GM12878 (cell line): Measurements from ENCODE around the gene SLC2A1. TPM values are rescaled to one million over a fixed set of nuclear protein-coding genes. Genes with fewer than 3 reads are reported as not detected.
A peak's percentile ranks its signal among the peaks of the same experiment; 100 is the strongest.

ENCODE experiments used
- ASH2L ChIP-seq: fragments of 300-600, 200-600 bp; sonication (generic); IDR thresholded peaks from 2 replicates; pipeline ENCODE4 v1.6.1; 2017; ENCODE audit warnings: low read depth, mild to moderate bottlenecking, borderline replicate concordance
- ATF2 ChIP-seq: IDR thresholded peaks from 2 replicates; pipeline ENCODE4 v1.6.1; 2012; ENCODE audit warnings: low read length, inconsistent platforms
- CHD1 ChIP-seq: IDR thresholded peaks from 2 replicates; pipeline ENCODE4 v1.6.1; 2012; ENCODE audit warnings: low read depth, low read length, improper control_type of control experiment
- CHD2 ChIP-seq: IDR thresholded peaks from 2 replicates; pipeline ENCODE4 v1.6.1; 2011; ENCODE audit warnings: low read depth, low read length, improper control_type of control experiment, borderline replicate concordance
- CREM ChIP-seq: IDR thresholded peaks from 2 replicates; pipeline ENCODE4 v1.6.1; 2014; ENCODE audit warnings: antibody characterized with exemption, low read depth
- DPF2 ChIP-seq: fragments of 450-650 bp; IDR thresholded peaks from 2 replicates; pipeline ENCODE4 v1.6.1; 2017; ENCODE audit warnings: mild to moderate bottlenecking
- GABPA ChIP-seq: IDR thresholded peaks from 2 replicates; pipeline ENCODE4 v1.6.1; 2014; ENCODE audit warnings: antibody characterized with exemption, low read depth, mild to moderate bottlenecking, inconsistent platforms
- GATAD2B ChIP-seq: fragments of 450-650 bp; conservative IDR thresholded peaks from 2 replicates; pipeline ENCODE4 v1.6.1; 2017; ENCODE audit warnings: low read depth, mild to moderate bottlenecking, moderate library complexity
- MYC ChIP-seq: IDR thresholded peaks from 2 replicates; pipeline ENCODE4 v1.6.1; 2011; ENCODE audit warnings: mild to moderate bottlenecking, low read length, moderate library complexity, inconsistent platforms; ENCODE audit not compliant: insufficient read depth, insufficient replicate concordance, insufficient read length, severe bottlenecking
- NRF1 ChIP-seq: conservative IDR thresholded peaks from 2 replicates; pipeline ENCODE4 v1.6.1; 2011; ENCODE audit warnings: mild to moderate bottlenecking, low read depth, low read length, improper control_type of control experiment
- POLR2A ChIP-seq: IDR thresholded peaks from 2 replicates; pipeline ENCODE4 v1.6.1; 2011; ENCODE audit warnings: low read depth, mild to moderate bottlenecking, low read length
- POU2F2 ChIP-seq: IDR thresholded peaks from 3 replicates; pipeline ENCODE4 v1.6.1; 2011; ENCODE audit warnings: low read depth, mild to moderate bottlenecking, low read length, borderline replicate concordance
- RELA ChIP-seq: fragments of 450-650 bp; IDR thresholded peaks from 2 replicates; pipeline ENCODE4 v1.8.0; 2014; ENCODE audit warnings: borderline replicate concordance; ENCODE audit not compliant: partially characterized antibody
- SREBF1 ChIP-seq: IDR thresholded peaks from 2 replicates; pipeline ENCODE4 v1.6.1; 2012; ENCODE audit warnings: mild to moderate bottlenecking, low read length
- USF2 ChIP-seq: IDR thresholded peaks from 2 replicates; pipeline ENCODE4 v1.6.1; 2011; ENCODE audit warnings: low read depth, low read length, improper control_type of control experiment, borderline replicate concordance
- ZNF274 ChIP-seq: IDR thresholded peaks from one replicate; pipeline ENCODE4 v1.8.0; 2011; ENCODE audit not compliant: insufficient read length, insufficient read depth
- polyA plus RNA-seq, 11 experiments: library from polyadenylated mRNA; depleted of rRNA in 4 of 11; unstranded in 6 of 11; stranded (reverse) in 5 of 11; fragments of >200 nt; fragmentation: Nextera tagmentation in 4 of 11; fragmentation: Illumina TruSeq in 1 of 11; extraction: Ambion mirVana in 4 of 11; extraction: Trizol in 1 of 11; gene quantifications; 1 replicate in 1 of 11; 2 replicates in 10 of 11; pipeline versions ENCODE4 v1.2.1 to v1.2.3, GENCODE V29; 2011 to 2016; ENCODE audit warnings: inconsistent platforms in 2 of 11, missing spikeins in 2 of 11, low read depth in 1 of 11
- total RNA-seq, 4 experiments: library from RNA; depleted of rRNA in 3 of 4; stranded (reverse); fragments of >200 nt in 3 of 4; fragmentation: Illumina TruSeq in 1 of 4; extraction: Trizol in 1 of 4; gene quantifications; 2 replicates each; pipeline versions ENCODE4 v1.2.1 to v1.2.3, GENCODE V29; 2013 to 2021
- TF ChIP-seq, protein P1 (sequence below): fragments of 450-650 bp; IDR thresholded peaks from 2 replicates; pipeline ENCODE4 v1.6.1; 2017; ENCODE audit warnings: antibody characterized with exemption, mild to moderate bottlenecking, moderate library complexity
- TF ChIP-seq, protein P2 (sequence below): IDR thresholded peaks from 2 replicates; pipeline ENCODE4 v1.6.1; 2012; ENCODE audit warnings: improper control_type of control experiment, low read depth, low read length; ENCODE audit not compliant: insufficient replicate concordance
- TF ChIP-seq, protein P3 (sequence below), 3 experiments: IDR thresholded peaks in 2 of 3; conservative IDR thresholded peaks in 1 of 3; 2 replicates each; pipeline ENCODE4 v1.5.1; 2011; ENCODE audit warnings: low read depth in 3 of 3, low read length in 3 of 3, mild to moderate bottlenecking in 3 of 3, control low read depth in 2 of 3, moderate library complexity in 2 of 3, inconsistent platforms in 1 of 3, mixed read lengths in 1 of 3; ENCODE audit not compliant: control insufficient read depth in 2 of 3, insufficient read depth in 1 of 3; ENCODE audit errors: extremely low read depth in 1 of 3

SLC2A1 gene
- total and polyA plus RNA-seq, 10 of the 15 experiments (the other 5 are each of a cell fraction or from before 2014, with no cell fraction given) = 5.7 to 66.0 (median 44.2) TPM

- TF ChIP-seq, protein P1, sequence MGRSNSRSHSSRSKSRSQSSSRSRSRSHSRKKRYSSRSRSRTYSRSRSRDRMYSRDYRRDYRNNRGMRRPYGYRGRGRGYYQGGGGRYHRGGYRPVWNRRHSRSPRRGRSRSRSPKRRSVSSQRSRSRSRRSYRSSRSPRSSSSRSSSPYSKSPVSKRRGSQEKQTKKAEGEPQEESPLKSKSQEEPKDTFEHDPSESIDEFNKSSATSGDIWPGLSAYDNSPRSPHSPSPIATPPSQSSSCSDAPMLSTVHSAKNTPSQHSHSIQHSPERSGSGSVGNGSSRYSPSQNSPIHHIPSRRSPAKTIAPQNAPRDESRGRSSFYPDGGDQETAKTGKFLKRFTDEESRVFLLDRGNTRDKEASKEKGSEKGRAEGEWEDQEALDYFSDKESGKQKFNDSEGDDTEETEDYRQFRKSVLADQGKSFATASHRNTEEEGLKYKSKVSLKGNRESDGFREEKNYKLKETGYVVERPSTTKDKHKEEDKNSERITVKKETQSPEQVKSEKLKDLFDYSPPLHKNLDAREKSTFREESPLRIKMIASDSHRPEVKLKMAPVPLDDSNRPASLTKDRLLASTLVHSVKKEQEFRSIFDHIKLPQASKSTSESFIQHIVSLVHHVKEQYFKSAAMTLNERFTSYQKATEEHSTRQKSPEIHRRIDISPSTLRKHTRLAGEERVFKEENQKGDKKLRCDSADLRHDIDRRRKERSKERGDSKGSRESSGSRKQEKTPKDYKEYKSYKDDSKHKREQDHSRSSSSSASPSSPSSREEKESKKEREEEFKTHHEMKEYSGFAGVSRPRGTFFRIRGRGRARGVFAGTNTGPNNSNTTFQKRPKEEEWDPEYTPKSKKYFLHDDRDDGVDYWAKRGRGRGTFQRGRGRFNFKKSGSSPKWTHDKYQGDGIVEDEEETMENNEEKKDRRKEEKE = no peak
- TF ChIP-seq CREM = no peak
- TF ChIP-seq ASH2L = no peak
- TF ChIP-seq POLR2A = no peak
- TF ChIP-seq, protein P2, sequence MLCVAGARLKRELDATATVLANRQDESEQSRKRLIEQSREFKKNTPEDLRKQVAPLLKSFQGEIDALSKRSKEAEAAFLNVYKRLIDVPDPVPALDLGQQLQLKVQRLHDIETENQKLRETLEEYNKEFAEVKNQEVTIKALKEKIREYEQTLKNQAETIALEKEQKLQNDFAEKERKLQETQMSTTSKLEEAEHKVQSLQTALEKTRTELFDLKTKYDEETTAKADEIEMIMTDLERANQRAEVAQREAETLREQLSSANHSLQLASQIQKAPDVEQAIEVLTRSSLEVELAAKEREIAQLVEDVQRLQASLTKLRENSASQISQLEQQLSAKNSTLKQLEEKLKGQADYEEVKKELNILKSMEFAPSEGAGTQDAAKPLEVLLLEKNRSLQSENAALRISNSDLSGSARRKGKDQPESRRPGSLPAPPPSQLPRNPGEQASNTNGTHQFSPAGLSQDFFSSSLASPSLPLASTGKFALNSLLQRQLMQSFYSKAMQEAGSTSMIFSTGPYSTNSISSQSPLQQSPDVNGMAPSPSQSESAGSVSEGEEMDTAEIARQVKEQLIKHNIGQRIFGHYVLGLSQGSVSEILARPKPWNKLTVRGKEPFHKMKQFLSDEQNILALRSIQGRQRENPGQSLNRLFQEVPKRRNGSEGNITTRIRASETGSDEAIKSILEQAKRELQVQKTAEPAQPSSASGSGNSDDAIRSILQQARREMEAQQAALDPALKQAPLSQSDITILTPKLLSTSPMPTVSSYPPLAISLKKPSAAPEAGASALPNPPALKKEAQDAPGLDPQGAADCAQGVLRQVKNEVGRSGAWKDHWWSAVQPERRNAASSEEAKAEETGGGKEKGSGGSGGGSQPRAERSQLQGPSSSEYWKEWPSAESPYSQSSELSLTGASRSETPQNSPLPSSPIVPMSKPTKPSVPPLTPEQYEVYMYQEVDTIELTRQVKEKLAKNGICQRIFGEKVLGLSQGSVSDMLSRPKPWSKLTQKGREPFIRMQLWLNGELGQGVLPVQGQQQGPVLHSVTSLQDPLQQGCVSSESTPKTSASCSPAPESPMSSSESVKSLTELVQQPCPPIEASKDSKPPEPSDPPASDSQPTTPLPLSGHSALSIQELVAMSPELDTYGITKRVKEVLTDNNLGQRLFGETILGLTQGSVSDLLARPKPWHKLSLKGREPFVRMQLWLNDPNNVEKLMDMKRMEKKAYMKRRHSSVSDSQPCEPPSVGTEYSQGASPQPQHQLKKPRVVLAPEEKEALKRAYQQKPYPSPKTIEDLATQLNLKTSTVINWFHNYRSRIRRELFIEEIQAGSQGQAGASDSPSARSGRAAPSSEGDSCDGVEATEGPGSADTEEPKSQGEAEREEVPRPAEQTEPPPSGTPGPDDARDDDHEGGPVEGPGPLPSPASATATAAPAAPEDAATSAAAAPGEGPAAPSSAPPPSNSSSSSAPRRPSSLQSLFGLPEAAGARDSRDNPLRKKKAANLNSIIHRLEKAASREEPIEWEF = no peak
- TF ChIP-seq SREBF1 = no peak
- no peak for TF ChIP-seq ATF2
- no peak for TF ChIP-seq ZNF274
- TF ChIP-seq GATAD2B = peak; percentile 48; the same call in 1 of the 2 replicates
- no peak for TF ChIP-seq CHD2
- TF ChIP-seq DPF2 = peak; percentile 64
- TF ChIP-seq MYC = no peak
- no peak for TF ChIP-seq NRF1
- no peak for TF ChIP-seq POU2F2
- TF ChIP-seq, protein P3, sequence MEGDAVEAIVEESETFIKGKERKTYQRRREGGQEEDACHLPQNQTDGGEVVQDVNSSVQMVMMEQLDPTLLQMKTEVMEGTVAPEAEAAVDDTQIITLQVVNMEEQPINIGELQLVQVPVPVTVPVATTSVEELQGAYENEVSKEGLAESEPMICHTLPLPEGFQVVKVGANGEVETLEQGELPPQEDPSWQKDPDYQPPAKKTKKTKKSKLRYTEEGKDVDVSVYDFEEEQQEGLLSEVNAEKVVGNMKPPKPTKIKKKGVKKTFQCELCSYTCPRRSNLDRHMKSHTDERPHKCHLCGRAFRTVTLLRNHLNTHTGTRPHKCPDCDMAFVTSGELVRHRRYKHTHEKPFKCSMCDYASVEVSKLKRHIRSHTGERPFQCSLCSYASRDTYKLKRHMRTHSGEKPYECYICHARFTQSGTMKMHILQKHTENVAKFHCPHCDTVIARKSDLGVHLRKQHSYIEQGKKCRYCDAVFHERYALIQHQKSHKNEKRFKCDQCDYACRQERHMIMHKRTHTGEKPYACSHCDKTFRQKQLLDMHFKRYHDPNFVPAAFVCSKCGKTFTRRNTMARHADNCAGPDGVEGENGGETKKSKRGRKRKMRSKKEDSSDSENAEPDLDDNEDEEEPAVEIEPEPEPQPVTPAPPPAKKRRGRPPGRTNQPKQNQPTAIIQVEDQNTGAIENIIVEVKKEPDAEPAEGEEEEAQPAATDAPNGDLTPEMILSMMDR (IDR thresholded peaks at IDR 0.05 in 2 of 3, conservative IDR thresholded peaks at IDR 0.05 in 1 of 3; ENCODE audit: control insufficient read depth in 2 of 3, extremely low read depth in 1 of 3, insufficient read depth in 1 of 3, low read depth in 3 of 3, low read length in 3 of 3) = peak; percentile 53 to 65 (median 65)
- no peak for TF ChIP-seq CHD1
- no peak for TF ChIP-seq GABPA
- no peak for TF ChIP-seq USF2
- TF ChIP-seq RELA = no peak
These were observed 27.5 kb downstream of the SLC2A1 start (continued) for GRCh38 chr1:42931108-42931539.
